Lower lobe of right lung (tissue), 2 donors: ENCODE results near the gene HOMEZ. TPM values are rescaled to one million over a fixed set of nuclear protein-coding genes. Genes with fewer than 3 reads are reported as not detected.
"Not testable (repeated sequence)": the region's sequence is repeated elsewhere in the genome, so short reads cannot be mapped to it uniquely, and the experiment has no call there.

Experiments used
- ATAC-seq, 2 donors: fragments of 200-7000 bp; cut with Tn5 transposase; one replicate each; pipeline ENCODE4 v1.9.1; 2020 to 2022; ENCODE audit warnings: mild to moderate bottlenecking in 2 of 2, moderate library complexity in 2 of 2
- DNase-seq: peaks from one replicate; pipeline ENCODE4 v3.0.0-alpha.2; 2020
- H3K27ac ChIP-seq: fragments of 200-600 bp; one replicate; pipeline ENCODE4 v1.8.0; 2022
- H3K27me3 ChIP-seq: fragments of 200-600 bp; one replicate; pipeline ENCODE4 v1.8.0; 2022; ENCODE audit warnings: low read depth
- H3K36me3 ChIP-seq: fragments of 200-600 bp; one replicate; pipeline ENCODE4 v1.8.0; 2022; ENCODE audit warnings: mild to moderate bottlenecking
- H3K4me1 ChIP-seq: fragments of 200-600 bp; one replicate; pipeline ENCODE4 v1.8.0; 2022
- H3K4me3 ChIP-seq: fragments of 200-600 bp; one replicate; pipeline ENCODE4 v1.8.0; 2022; ENCODE audit warnings: mild to moderate bottlenecking
- H3K9me3 ChIP-seq: fragments of 200-600 bp; one replicate; pipeline ENCODE4 v1.8.0; 2022
- CTCF ChIP-seq: fragments of 200-600 bp; IDR thresholded peaks from one replicate; pipeline ENCODE4 v1.8.0; 2022; ENCODE audit warnings: antibody characterized with exemption, mild to moderate bottlenecking
- intact Hi-C: fragments of 100-400 bp; cut with DNase I; formaldehyde crosslinking; loops from one replicate; pipeline ENCODE4 v1.11.0; 2022
- total RNA-seq: library from RNA; stranded (reverse); fragmentation: NEBNext Ultra II Directional; extraction: Animal tissue kit (Norgen Biotek cat#: 25700); gene quantifications from one replicate; pipeline ENCODE4 v1.2.1, GENCODE V29; 2021
- donor health status: DM: no; HTN: yes; CAD: no; lungs with severe emphysema.

The HOMEZ gene
- total RNA-seq, 1 donor from 2014 or later: 12.4 TPM

- Histone ChIP-seq H3K9me3 (no peaks in the 10 kb centered on the region), H3K4me3 (peak within 1 kb of the TSS; percentile 44), H3K27me3 (no peaks in the 10 kb centered on the region), H3K4me1 (peaks cover 5% of the 10 kb centered on the region), H3K27ac (no peak within 1 kb of the TSS), H3K36me3 (no peaks in the 10 kb centered on the region)
- intact Hi-C loops: no loop called here
- TF ChIP-seq CTCF: no peak
- ATAC-seq: peak; percentile 100
- DNase-seq: peak; percentile 98
Observed at GRCh38 chr14:23237772-23238594, 47.9 kb downstream of the HOMEZ start, which contains the start of gene RNF212B. TSS of gene RNF212B (plus strand) at chr14:23237936. CDS start at chr14:23240346, 2,410 bp downstream.

GRCh38 chr14:23232241-23232808, 53.6 kb downstream of the HOMEZ start:
- H3K4me1 ChIP-seq, H3K9me3 ChIP-seq, H3K27me3 ChIP-seq, H3K27ac ChIP-seq, DNase-seq, H3K36me3 ChIP-seq, ATAC-seq, H3K4me3 ChIP-seq, intact Hi-C loops: not testable (repeated sequence)

GRCh38 chr14:23228812-23229211, 57.1 kb downstream of the HOMEZ start:
- no peak overlapping the region for H3K4me3 ChIP-seq
- ATAC-seq (no peak), DNase-seq (no peak)
- H3K4me1 ChIP-seq: no peaks in the 10 kb centered on the region
- intact Hi-C loops: no loop called here
- no peak overlapping the region for H3K27ac ChIP-seq
- no peaks in the 10 kb centered on the region for H3K9me3 ChIP-seq
- TF ChIP-seq CTCF: no peak
- H3K36me3 ChIP-seq: no peaks in the 10 kb centered on the region
- no peaks in the 10 kb centered on the region for H3K27me3 ChIP-seq

- no peaks in the 10 kb centered on the region for H3K27me3 ChIP-seq
- H3K36me3 ChIP-seq: no peaks in the 10 kb centered on the region
- intact Hi-C loops: no loop called here
- H3K4me3 ChIP-seq: no peak overlapping the region
- ATAC-seq: no peak
- no peaks in the 10 kb centered on the region for H3K4me1 ChIP-seq
- no peak overlapping the region for H3K27ac ChIP-seq
- no peak for DNase-seq
- H3K9me3 ChIP-seq: no peaks in the 10 kb centered on the region
- no peak for TF ChIP-seq CTCF
Observed at GRCh38 chr14:23227566-23227965, 58.4 kb downstream of the HOMEZ start.

- intact Hi-C loops, H3K27me3 ChIP-seq, DNase-seq, H3K4me3 ChIP-seq, H3K36me3 ChIP-seq, H3K4me1 ChIP-seq, H3K27ac ChIP-seq, ATAC-seq, H3K9me3 ChIP-seq: not testable (repeated sequence)
Observed at GRCh38 chr14:23224958-23225357, 61.0 kb downstream of the HOMEZ start.

Other genes with a start within 250 kb of the HOMEZ start
- gene PSMB11, start 243.9 kb downstream of the HOMEZ start, total RNA-seq: not detected
- gene CDH24, start 228.6 kb downstream of the HOMEZ start, total RNA-seq: 5.6 TPM
- 163 TPM for gene ACIN1, start 191.0 kb downstream of the HOMEZ start, total RNA-seq
- gene C14orf119, start 190.6 kb downstream of the HOMEZ start, total RNA-seq: 53.3 TPM
- not detected for gene CIROP, start 181.1 kb downstream of the HOMEZ start, total RNA-seq
- 0.32 TPM for gene CEBPE, start 166.9 kb downstream of the HOMEZ start, total RNA-seq
- 36.8 TPM for gene SLC7A8, start 102.5 kb downstream of the HOMEZ start, total RNA-seq
- not detected for gene RNF212B, start 48.2 kb downstream of the HOMEZ start, total RNA-seq
- gene PPP1R3E, start 16.7 kb upstream of the HOMEZ start, total RNA-seq: 16.9 TPM
- gene BCL2L2, start 20.7 kb upstream of the HOMEZ start, total RNA-seq: 43.9 TPM
- gene PABPN1, start 35.3 kb upstream of the HOMEZ start, total RNA-seq: 122 TPM
- gene SLC22A17, start 66.8 kb upstream of the HOMEZ start, total RNA-seq: 10.6 TPM
- gene EFS, start 79.0 kb upstream of the HOMEZ start, total RNA-seq: 11.5 TPM
- gene IL25, start 86.7 kb upstream of the HOMEZ start, total RNA-seq: not detected
- 1.4 TPM for gene CMTM5, start 90.9 kb upstream of the HOMEZ start, total RNA-seq
- 0.62 TPM for gene MYH6, start 122.1 kb upstream of the HOMEZ start, total RNA-seq
- 0.09 TPM for gene MYH7, start 149.5 kb upstream of the HOMEZ start, total RNA-seq
- gene NGDN, start 183.6 kb upstream of the HOMEZ start, total RNA-seq: 33.3 TPM